Suprapubic skin (tissue), 4 donors: ENCODE results near the gene GUCY1A1. TPM values are rescaled to one million over a fixed set of nuclear protein-coding genes. Genes with fewer than 3 reads are reported as not detected.

Source experiments
- DNase-seq, 2 donors: peaks; one replicate each; pipeline ENCODE4 v3.0.0-alpha.2; 2019; ENCODE audit warnings: low spot score in 2 of 2
- H3K27ac ChIP-seq: fragments of 200-600 bp; sonication (generic); one replicate; pipeline ENCODE4 v1.5.1; 2019
- H3K27me3 ChIP-seq: fragments of 200-600 bp; sonication (generic); one replicate; pipeline ENCODE4 v1.5.1; 2019
- H3K36me3 ChIP-seq: fragments of 200-600 bp; sonication (generic); one replicate; pipeline ENCODE4 v1.5.1; 2019
- H3K4me1 ChIP-seq: fragments of 200-600 bp; sonication (generic); one replicate; pipeline ENCODE4 v1.5.1; 2019
- H3K4me3 ChIP-seq: fragments of 200-600 bp; sonication (generic); one replicate; pipeline ENCODE4 v1.5.1; 2019; ENCODE audit warnings: mild to moderate bottlenecking
- H3K9me3 ChIP-seq: fragments of 200-600 bp; sonication (generic); one replicate; pipeline ENCODE4 v1.5.1; 2019
- CTCF ChIP-seq, 2 donors: fragments of 200-600 bp in 1 of 2; fragments of 450-650 bp in 1 of 2; sonication (generic) in 1 of 2; IDR thresholded peaks; one replicate each; pipeline ENCODE4 v1.5.1; 2016 to 2019; ENCODE audit warnings: antibody characterized with exemption in 2 of 2, mild to moderate bottlenecking in 1 of 2, moderate library complexity in 1 of 2
- EP300 ChIP-seq: sonication (generic); formaldehyde crosslinking; IDR thresholded peaks from one replicate; pipeline ENCODE4 v1.6.1; 2017; ENCODE audit warnings: antibody characterized with exemption
- POLR2A ChIP-seq, 2 donors: fragments of 450-650 bp; IDR thresholded peaks; one replicate each; pipeline ENCODE4 v1.6.1; 2017; ENCODE audit warnings: antibody characterized with exemption in 2 of 2, mild to moderate bottlenecking in 2 of 2, moderate library complexity in 2 of 2
- POLR2AphosphoS5 ChIP-seq, 3 donors: sonication (generic); formaldehyde crosslinking; IDR thresholded peaks; one replicate each; pipeline ENCODE4 v1.6.1; 2017; ENCODE audit warnings: antibody characterized with exemption in 3 of 3
- WGBS: methylation state at CpG from one replicate; pipeline ENCODE4 v1.1.5; 2018; 5-methylcytosine and 5-hydroxymethylcytosine counted together
- total RNA-seq, 4 donors: library from RNA; depleted of rRNA; stranded (reverse); fragments of >200 nt; gene quantifications; one replicate each; pipeline ENCODE4 v1.1.0, GENCODE V29; 2016

The GUCY1A1 gene
- total RNA-seq, 4 donors from 2014 or later = 5.1 to 15.3 (median 8.9) TPM

GRCh38 chr4:155781249-155781831, 114.7 kb downstream of the GUCY1A1 start:
- H3K36me3 ChIP-seq = no peaks in the 10 kb centered on the region
- WGBS = 96% methylated on average over 4 of the region's 4 CpGs

More at GRCh38 chr4:155781249-155781831, 114.7 kb downstream of the GUCY1A1 start:
- DNase-seq = no peak
- no peaks in the 10 kb centered on the region for H3K27me3 ChIP-seq
- peaks cover 5% of the 10 kb centered on the region for H3K4me1 ChIP-seq
- no peak overlapping the region for H3K27ac ChIP-seq
- no peak overlapping the region for H3K4me3 ChIP-seq
- no peak for TF ChIP-seq POLR2AphosphoS5 (IDR thresholded peaks at IDR 0.05)
- no peak for TF ChIP-seq POLR2A (IDR thresholded peaks at IDR 0.05)
- no peak for TF ChIP-seq EP300
- no peak for TF ChIP-seq CTCF (IDR thresholded peaks at IDR 0.05)
- no peaks in the 10 kb centered on the region for H3K9me3 ChIP-seq

Other genes starting within 250 kb of the GUCY1A1 start
- 1 to 10 TPM; 2.0 to 8.1 (median 4.3) TPM for gene GUCY1B1, start 92.2 kb downstream of the GUCY1A1 start, total RNA-seq
- gene ASIC5, start 199.4 kb downstream of the GUCY1A1 start, total RNA-seq = not detected
- gene TDO2, start 236.8 kb downstream of the GUCY1A1 start, total RNA-seq = 1 to 10 TPM in 1 of 4 donors, not detected in 3; 2.3 TPM